GM21737 (cell line): ENCODE measurements around the gene CELA3B.
"Not testable (repeated sequence)": the region's sequence is repeated elsewhere in the genome, so short reads cannot be mapped to it uniquely, and the experiment has no call there.

ENCODE experiments used
- ATAC-seq: cut with Tn5 transposase; IDR thresholded peaks from one replicate; pipeline ENCODE4 v1.9.1; 2021; ENCODE audit warnings: mild to moderate bottlenecking, moderate library complexity; ENCODE audit not compliant: unreplicated experiment

The CELA3B gene

GRCh38 chr1:22005261-22006149 lies 28.7 kb downstream of the CELA3B start:
- ATAC-seq = not testable (repeated sequence)

GRCh38 chr1:22006736-22007135 lies 29.9 kb downstream of the CELA3B start:
- not testable (repeated sequence) for ATAC-seq

- not testable (repeated sequence) for ATAC-seq
Measured at GRCh38 chr1:22007262-22007661, 30.4 kb downstream of the CELA3B start.

DNA sequence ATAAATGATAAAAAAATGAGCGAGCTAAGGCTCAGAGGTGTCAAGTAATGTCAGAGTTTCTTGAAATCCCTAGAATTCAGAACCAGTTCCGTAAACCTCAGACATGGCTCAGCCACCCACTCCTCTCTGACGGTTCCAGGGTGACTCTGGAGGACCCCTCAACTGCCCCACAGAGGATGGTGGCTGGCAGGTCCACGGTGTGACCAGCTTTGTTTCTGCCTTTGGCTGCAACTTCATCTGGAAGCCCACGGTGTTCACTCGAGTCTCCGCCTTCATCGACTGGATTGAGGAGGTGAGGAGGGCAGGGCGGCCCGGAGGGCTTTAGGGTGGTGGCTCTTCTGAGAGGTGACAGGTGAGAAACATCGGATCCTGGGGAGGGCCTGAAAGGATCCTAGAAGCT lies 32.7 kb downstream of the CELA3B start:
- ATAC-seq = not testable (repeated sequence)

DNA sequence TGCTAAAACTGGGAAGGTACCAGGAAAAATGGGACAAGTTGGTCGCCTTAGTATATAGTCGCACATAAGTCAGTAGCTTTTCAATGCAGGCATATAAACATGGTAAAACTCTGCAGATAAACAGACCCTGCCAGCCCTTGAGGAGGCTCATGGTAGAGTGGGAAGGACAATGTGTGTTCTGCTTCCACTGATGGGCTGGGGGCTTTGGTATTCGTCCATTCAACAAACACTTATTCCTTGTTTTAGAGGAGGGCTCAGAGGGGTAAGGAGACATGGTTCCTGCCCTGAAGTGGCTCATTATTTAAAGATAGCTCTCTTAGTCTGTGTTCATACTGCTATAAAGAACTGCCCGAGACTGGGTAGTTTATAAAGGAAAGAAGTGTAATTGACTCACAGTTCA lies 35.9 kb downstream of the CELA3B start:
- not testable (repeated sequence) for ATAC-seq

- not testable (repeated sequence) for ATAC-seq
Measured at GRCh38 chr1:22014575-22015206, 37.9 kb downstream of the CELA3B start.

DNA sequence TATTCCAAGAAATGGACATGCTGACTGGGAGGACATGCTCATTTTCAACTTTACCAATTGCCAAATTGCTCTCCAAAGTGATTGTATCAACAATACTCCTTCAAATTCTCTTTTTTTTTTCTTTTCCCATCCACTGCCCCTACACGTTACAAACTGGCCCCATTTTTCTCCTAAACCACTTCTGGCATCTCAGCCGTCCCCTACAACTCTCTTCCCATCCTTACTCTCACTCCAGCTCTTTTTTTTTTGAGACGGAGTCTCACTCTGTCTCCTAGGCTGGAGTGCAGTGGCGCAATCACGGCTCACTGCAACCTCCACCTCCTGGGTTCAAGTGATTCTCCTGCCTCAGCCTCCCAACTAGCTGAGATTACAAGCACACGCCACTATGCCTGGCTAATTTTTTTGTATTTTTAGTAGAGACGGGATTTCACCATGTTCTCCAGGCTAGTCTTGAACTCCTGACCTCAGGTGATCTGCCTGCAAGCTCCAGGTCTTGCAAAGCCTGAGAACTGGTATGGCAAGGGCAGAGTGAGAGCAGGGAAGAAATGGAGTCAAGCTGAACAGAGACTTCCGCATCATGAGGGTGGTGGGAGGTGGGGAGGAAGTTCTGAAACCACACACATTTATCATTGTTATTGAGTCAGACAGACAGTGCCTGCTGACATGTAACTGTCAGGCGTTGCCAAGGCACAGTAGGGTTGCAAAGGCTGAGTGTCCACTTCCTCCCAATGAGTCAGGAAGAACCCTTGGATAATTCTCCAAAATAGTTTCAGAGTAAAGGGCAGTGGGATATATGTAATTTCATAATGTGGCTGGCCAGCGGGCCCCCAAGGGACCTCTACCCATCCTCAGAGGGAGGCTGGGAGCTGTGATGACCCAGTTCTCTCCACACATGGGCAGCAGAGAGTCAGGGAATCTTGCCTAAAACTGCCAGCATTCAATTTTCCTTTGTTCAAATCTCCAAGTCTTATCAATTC lies 42.0 kb downstream of the CELA3B start:
- ATAC-seq = no peak

- no peak for ATAC-seq
Measured at GRCh38 chr1:22021061-22021460, 44.2 kb downstream of the CELA3B start.

GRCh38 chr1:22024485-22025367 lies 47.9 kb downstream of the CELA3B start:
- peak; percentile 44 for ATAC-seq

DNA sequence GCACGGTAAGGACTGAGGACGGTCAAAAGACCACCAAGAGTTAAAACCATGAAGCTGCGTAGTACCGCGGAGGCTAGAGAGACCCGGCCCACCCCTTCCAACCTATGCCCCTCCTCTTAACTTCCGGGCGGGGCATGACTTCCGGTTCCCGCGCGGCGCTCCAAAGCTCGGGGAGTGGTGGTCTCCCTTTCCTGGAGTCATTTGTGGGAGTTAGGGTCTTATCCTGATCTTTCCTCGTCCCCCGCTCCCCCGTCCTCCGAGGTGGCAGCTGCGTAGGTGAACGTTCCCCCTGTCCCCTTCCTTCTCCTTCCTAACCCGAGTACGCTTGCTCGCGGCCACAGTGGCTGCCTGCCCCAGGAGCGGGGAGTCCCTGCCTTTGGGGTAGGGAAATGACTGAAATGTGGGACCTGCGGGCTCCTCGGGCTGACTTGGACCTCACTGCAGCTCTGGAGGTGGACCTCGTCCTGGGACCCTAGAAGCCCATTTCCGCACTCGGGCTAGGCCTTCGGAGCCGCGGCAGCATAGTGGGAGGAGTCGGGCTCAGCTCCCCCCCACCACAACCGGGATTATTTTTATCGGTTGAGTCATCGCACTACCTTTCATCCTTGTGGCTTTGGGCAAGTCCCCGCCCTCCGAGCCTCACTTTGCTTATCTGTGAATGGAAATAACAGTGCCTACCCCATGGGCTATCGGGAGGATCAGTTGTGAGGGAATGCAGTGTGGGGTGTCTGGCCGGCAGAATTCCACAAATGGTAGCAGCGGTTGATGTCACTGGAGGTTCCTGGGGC lies 48.7 kb downstream of the CELA3B start:
- ATAC-seq = peak; percentile 59

- ATAC-seq = no peak
Measured at GRCh38 chr1:22026924-22027289, 50.1 kb downstream of the CELA3B start.

DNA sequence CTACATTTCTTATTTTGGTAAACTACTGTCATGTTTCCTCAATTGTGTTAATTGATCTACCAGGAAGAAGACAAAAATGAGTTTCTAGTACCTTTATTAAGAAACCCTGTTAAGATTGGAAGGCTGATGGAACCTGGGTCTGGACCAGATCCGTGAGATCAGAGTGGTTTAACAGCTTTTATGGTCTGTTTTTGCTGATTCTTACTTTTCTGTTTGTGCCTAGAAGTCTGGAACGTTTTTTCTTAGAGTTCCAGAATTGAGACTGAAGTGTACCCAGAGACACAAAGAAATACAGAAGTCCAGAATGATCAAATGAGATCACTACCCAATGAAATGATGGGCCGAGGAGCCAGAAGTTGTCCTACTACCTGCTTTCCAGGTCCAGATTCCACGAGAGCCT lies 53.2 kb downstream of the CELA3B start:
- ATAC-seq = no peak

GRCh38 chr1:22030473-22030872 lies 53.7 kb downstream of the CELA3B start:
- ATAC-seq = no peak

DNA sequence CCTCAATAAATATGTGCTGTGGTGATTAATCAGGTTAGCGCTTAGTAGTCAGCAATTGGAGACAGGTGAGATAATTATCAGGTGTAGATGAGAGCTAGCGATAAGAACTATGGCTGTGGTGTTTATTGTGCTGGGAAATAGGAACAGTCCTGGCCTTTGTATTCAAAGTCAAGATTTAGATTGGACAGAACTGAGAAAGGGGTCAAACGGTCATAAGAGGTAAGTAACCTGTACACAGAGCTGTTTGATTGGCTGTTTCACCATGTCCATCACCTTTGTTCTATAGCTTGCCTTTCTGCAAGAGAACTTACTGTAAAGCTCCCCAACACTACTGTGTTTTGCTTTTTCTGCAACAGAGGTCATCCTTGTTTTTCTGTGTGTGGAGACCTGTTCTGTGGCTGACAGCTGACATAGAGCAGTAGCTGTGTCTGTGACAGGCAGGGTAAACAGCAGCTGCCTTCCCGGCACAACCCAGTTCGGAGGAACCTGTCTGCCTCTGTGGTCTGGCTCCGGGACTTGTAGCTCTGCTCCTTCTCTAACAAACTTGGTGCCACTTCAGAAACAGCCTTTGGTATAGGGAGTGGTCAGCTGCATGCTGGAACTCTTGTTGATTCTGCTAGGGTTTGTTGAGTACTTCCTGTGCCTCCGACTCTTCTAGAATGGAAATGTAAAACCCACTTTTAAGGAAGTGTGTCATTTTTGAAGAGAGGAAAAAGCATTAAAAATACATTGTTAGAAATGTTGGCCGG lies 54.6 kb downstream of the CELA3B start:
- no peak for ATAC-seq

DNA sequence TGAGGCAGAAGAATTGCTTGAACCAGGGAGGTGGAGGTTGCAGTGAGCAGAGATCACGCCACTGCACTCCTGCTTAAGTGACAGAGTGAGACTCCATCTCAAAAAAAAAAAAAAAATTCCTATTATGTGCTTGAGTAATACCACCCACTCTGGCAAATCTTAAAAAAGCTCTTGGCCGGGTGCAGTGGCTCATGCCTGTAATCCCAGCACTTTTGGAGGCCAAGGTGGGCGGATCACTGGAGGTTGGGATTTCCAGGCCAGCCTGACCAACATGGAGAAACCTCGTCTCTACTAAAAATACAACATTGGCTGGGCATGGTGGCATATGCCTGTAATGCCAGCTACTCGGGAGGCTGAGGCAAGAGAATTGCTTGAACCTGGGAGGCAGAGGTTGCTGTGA lies 58.0 kb downstream of the CELA3B start:
- ATAC-seq = not testable (repeated sequence)

- ATAC-seq = no peak
Measured at GRCh38 chr1:22037520-22037919, 60.7 kb downstream of the CELA3B start.

- no peak for ATAC-seq
Measured at GRCh38 chr1:22038036-22038435, 61.2 kb downstream of the CELA3B start.
